GM12878 (cell line): ENCODE data around the gene DUSP10. TPM values are rescaled to one million over a fixed set of nuclear protein-coding genes. Genes with fewer than 3 reads are reported as not detected.

ENCODE experiments used
- ATAC-seq: fragments of 200-7000 bp; cut with Tn5 transposase; 3 replicates; pipeline ENCODE4 v1.9.1; 2020; ENCODE audit warnings: mild to moderate bottlenecking, moderate library complexity
- BruUV-seq: library from RNA; stranded (reverse); fragments of 400-500 nt; replicated peaks from 2 replicates; lab custom pipeline; 2021; lab: Mats Ljungman, UMichigan
- CTCF ChIA-PET: fragments of 300-600 bp; sonication (Branson Sonifier 250); formaldehyde crosslinking; extraction: SDS; loops from one replicate; lab custom pipeline; 2021; ENCODE audit warnings: inconsistent platforms; lab: Yijun Ruan, JAX
- POLR2A ChIA-PET: fragments of 350-600 bp; formaldehyde crosslinking; extraction: SDS; loops from one replicate; lab custom pipeline; 2021; ENCODE audit warnings: inconsistent platforms; lab: Charles Lee
- RAD21 ChIA-PET: fragments of 300-600 bp; sonication (Branson Sonifier 250); formaldehyde crosslinking; loops from one replicate; lab custom pipeline; 2023; ENCODE audit warnings: antibody characterized with exemption; ENCODE audit not compliant: unreplicated experiment; lab: Charles Lee
- SMC1A ChIA-PET: fragments of 300-600 bp; sonication (Branson Sonifier 250); formaldehyde crosslinking; loops from one replicate; lab custom pipeline; 2023; ENCODE audit not compliant: unreplicated experiment, uncharacterized antibody; lab: Charles Lee
- DNase-seq: peaks from one replicate; pipeline ENCODE4 v3.0.0-alpha.2; 2011; ENCODE audit warnings: low read depth, low spot score
- FAIRE-seq: peaks from 3 replicates; lab custom pipeline; 2011; peaks lifted over from hg19 to GRCh38; lab: Jason Lieb, UNC
- H2AFZ ChIP-seq: 2 replicates; pipeline ENCODE4 v1.6.0; 2011; ENCODE audit warnings: low read depth, low read length, control low read depth; ENCODE audit not compliant: control insufficient read depth
- H3K27ac ChIP-seq: 2 replicates; pipeline ENCODE4 v1.5.1; 2011; ENCODE audit warnings: control low read depth; ENCODE audit not compliant: control insufficient read depth, insufficient read depth
- H3K27me3 ChIP-seq, 2 experiments: replicated peaks in 1 of 2; 2 replicates each; pipeline versions ENCODE4 v1.6.0 to v1.6.1; 2011; ENCODE audit warnings: low read length in 1 of 2; ENCODE audit not compliant: control insufficient read depth in 2 of 2, insufficient read depth in 2 of 2
- H3K36me3 ChIP-seq, 2 experiments: 2 replicates each; pipeline ENCODE4 v1.5.1; 2011; ENCODE audit warnings: low read length in 1 of 2; ENCODE audit not compliant: control insufficient read depth in 2 of 2, insufficient read depth in 2 of 2
- H3K4me1 ChIP-seq: 2 replicates; pipeline ENCODE4 v1.6.1; 2011; ENCODE audit warnings: mild to moderate bottlenecking, low read length, moderate library complexity, mixed read lengths; ENCODE audit not compliant: control insufficient read depth, insufficient read depth
- H3K4me2 ChIP-seq: 2 replicates; pipeline ENCODE4 v1.6.0; 2011; ENCODE audit warnings: control low read depth; ENCODE audit not compliant: control insufficient read depth, insufficient read depth
- H3K4me3 ChIP-seq: fragments of 200-600 bp; sonication (generic); 2 replicates; pipeline ENCODE4 v1.5.1; 2016
- H3K79me2 ChIP-seq: 2 replicates; pipeline ENCODE4 v1.6.0; 2011; ENCODE audit warnings: low read length; ENCODE audit not compliant: control insufficient read depth, insufficient read depth
- H3K9ac ChIP-seq: 2 replicates; pipeline ENCODE4 v1.8.0; 2011; ENCODE audit warnings: low read length, control low read depth, mixed read lengths; ENCODE audit not compliant: control insufficient read depth, insufficient read depth
- H3K9me3 ChIP-seq: replicated peaks from 3 replicates; pipeline ENCODE4 v1.5.1; 2011; ENCODE audit warnings: mild to moderate bottlenecking, low read length; ENCODE audit not compliant: control insufficient read depth, insufficient read depth
- H4K20me1 ChIP-seq: 2 replicates; pipeline ENCODE4 v1.6.0; 2011; ENCODE audit not compliant: control insufficient read depth, insufficient read depth
- ATF7 ChIP-seq: fragments of 450-650 bp; IDR thresholded peaks from 2 replicates; pipeline ENCODE4 v1.6.1; 2016; ENCODE audit warnings: low read depth, mild to moderate bottlenecking
- CHD2 ChIP-seq: IDR thresholded peaks from 2 replicates; pipeline ENCODE4 v1.6.1; 2011; ENCODE audit warnings: low read depth, low read length, improper control_type of control experiment, borderline replicate concordance
- YY1 ChIP-seq: IDR thresholded peaks from 2 replicates; pipeline ENCODE4 v1.6.1; 2011; ENCODE audit warnings: low read depth, mild to moderate bottlenecking, low read length
- ZNF592 ChIP-seq: fragments of 450-650 bp; IDR thresholded peaks from 2 replicates; pipeline ENCODE4 v1.6.1; 2017; ENCODE audit warnings: mild to moderate bottlenecking, moderate library complexity
- WGBS: methylation state at CpG from one replicate; pipeline ENCODE4 v1.1.6; 2016; ENCODE audit warnings: low lambda C conversion rate; ENCODE audit not compliant: insufficient replicate concordance, insufficient coverage; ENCODE audit errors: missing lambda C conversion rate; 5-methylcytosine and 5-hydroxymethylcytosine counted together
- in situ Hi-C: fragments of 300-500 bp; cut with MboI; formaldehyde crosslinking; loops from 9 replicates; pipeline ENCODE4 v1.14.3; 2018; ENCODE audit warnings: mixed read lengths
- intact Hi-C: fragments of 100-400 bp; cut with micrococcal nuclease; formaldehyde crosslinking; loops from one replicate; pipeline ENCODE4 v1.14.2; 2022; ENCODE audit not compliant: unreplicated experiment
- polyA plus RNA-seq, 11 experiments: library from polyadenylated mRNA; depleted of rRNA in 4 of 11; unstranded in 6 of 11; stranded (reverse) in 5 of 11; fragments of >200 nt; fragmentation: Nextera tagmentation in 4 of 11; fragmentation: Illumina TruSeq in 1 of 11; extraction: Ambion mirVana in 4 of 11; extraction: Trizol in 1 of 11; gene quantifications; 1 replicate in 1 of 11; 2 replicates in 10 of 11; pipeline versions ENCODE4 v1.2.1 to v1.2.3, GENCODE V29; 2011 to 2016; ENCODE audit warnings: inconsistent platforms in 2 of 11, missing spikeins in 2 of 11, low read depth in 1 of 11
- total RNA-seq, 4 experiments: library from RNA; depleted of rRNA in 3 of 4; stranded (reverse); fragments of >200 nt in 3 of 4; fragmentation: Illumina TruSeq in 1 of 4; extraction: Trizol in 1 of 4; gene quantifications; 2 replicates each; pipeline versions ENCODE4 v1.2.1 to v1.2.3, GENCODE V29; 2013 to 2021
- TF ChIP-seq, protein P1 (sequence below): fragments of 450-650 bp; conservative IDR thresholded peaks from 2 replicates; pipeline ENCODE4 v1.6.1; 2017; ENCODE audit warnings: mild to moderate bottlenecking, moderate library complexity
- TF ChIP-seq, protein P2 (sequence below): fragments of 450-650 bp; IDR thresholded peaks from 2 replicates; pipeline ENCODE4 v1.6.1; 2017; ENCODE audit warnings: mild to moderate bottlenecking, low read depth, inconsistent platforms; ENCODE audit not compliant: poor library complexity, severe bottlenecking
- TF ChIP-seq, protein P3 (sequence below): fragments of 450-650 bp; IDR thresholded peaks from 2 replicates; pipeline ENCODE4 v1.6.1; 2017; ENCODE audit warnings: low read depth, mild to moderate bottlenecking, moderate library complexity

Gene DUSP10
- total and polyA plus RNA-seq, 10 of the 15 experiments (the other 5 are each of a cell fraction or from before 2014, with no cell fraction given) = 20.3 to 38.4 (median 27.8) TPM

- ChIA-PET RAD21 (interaction anchor here (0.6 to 15.1 kb wide), 22 partner anchors 12 to 384 kb away, joined by 3 to 393 read pairs (median 7); partner anchors contain the start of gene DUSP10), SMC1A (interaction anchor here (0.7 to 18.9 kb wide), 43 partner anchors 9 to 387 kb away, joined by 3 to 510 read pairs (median 5); partner anchors contain the start of gene DUSP10), CTCF (interaction anchor here (1.0 to 12.3 kb wide), 10 partner anchors 9 to 235 kb away, joined by 3 to 153 read pairs (median 6); partner anchors contain the start of gene DUSP10), POLR2A (interaction anchor here (0.7 to 13.0 kb wide), 11 partner anchors 11 to 183 kb away, joined by 3 to 203 read pairs (median 7); partner anchors contain the start of gene DUSP10)
- H3K27ac ChIP-seq = peak overlapping the region; percentile 89
- no TSS peak for BruUV-seq
- peaks cover 2% of the 10 kb centered on the region; the same call in 1 of the 2 replicates for H3K79me2 ChIP-seq
- 10% methylated on average over 8 of the region's 8 CpGs for WGBS
- FAIRE-seq (peak; percentile 78), ATAC-seq (peak; percentile 62), DNase-seq (peak; percentile 82)
- no peaks in the 10 kb centered on the region for H3K9me3 ChIP-seq
- H3K36me3 ChIP-seq = no peaks in the 10 kb centered on the region
- no peak overlapping the region; the same call in 1 of the 2 replicates for H2AFZ ChIP-seq
- intact Hi-C loops = loop anchor here (1.0 to 5.0 kb wide), 3 partner anchors 15 to 389 kb away; no protein-coding TSS in a partner anchor
- no peaks in the 10 kb centered on the region for H3K27me3 ChIP-seq
- peak overlapping the region; percentile 64 for H3K4me2 ChIP-seq
- in situ Hi-C loops = no loop called here
- H3K4me1 ChIP-seq = peaks cover 72% of the 10 kb centered on the region
- no peaks in the 10 kb centered on the region for H4K20me1 ChIP-seq
- H3K4me3 ChIP-seq = peak overlapping the region; percentile 45
- peak overlapping the region; percentile 44 for H3K9ac ChIP-seq
- no peak for TF ChIP-seq ATF7
- TF ChIP-seq, protein P1, sequence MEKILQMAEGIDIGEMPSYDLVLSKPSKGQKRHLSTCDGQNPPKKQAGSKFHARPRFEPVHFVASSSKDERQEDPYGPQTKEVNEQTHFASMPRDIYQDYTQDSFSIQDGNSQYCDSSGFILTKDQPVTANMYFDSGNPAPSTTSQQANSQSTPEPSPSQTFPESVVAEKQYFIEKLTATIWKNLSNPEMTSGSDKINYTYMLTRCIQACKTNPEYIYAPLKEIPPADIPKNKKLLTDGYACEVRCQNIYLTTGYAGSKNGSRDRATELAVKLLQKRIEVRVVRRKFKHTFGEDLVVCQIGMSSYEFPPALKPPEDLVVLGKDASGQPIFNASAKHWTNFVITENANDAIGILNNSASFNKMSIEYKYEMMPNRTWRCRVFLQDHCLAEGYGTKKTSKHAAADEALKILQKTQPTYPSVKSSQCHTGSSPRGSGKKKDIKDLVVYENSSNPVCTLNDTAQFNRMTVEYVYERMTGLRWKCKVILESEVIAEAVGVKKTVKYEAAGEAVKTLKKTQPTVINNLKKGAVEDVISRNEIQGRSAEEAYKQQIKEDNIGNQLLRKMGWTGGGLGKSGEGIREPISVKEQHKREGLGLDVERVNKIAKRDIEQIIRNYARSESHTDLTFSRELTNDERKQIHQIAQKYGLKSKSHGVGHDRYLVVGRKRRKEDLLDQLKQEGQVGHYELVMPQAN = no peak
- TF ChIP-seq CHD2 = no peak
- TF ChIP-seq ZNF592 = no peak
- TF ChIP-seq, protein P2, sequence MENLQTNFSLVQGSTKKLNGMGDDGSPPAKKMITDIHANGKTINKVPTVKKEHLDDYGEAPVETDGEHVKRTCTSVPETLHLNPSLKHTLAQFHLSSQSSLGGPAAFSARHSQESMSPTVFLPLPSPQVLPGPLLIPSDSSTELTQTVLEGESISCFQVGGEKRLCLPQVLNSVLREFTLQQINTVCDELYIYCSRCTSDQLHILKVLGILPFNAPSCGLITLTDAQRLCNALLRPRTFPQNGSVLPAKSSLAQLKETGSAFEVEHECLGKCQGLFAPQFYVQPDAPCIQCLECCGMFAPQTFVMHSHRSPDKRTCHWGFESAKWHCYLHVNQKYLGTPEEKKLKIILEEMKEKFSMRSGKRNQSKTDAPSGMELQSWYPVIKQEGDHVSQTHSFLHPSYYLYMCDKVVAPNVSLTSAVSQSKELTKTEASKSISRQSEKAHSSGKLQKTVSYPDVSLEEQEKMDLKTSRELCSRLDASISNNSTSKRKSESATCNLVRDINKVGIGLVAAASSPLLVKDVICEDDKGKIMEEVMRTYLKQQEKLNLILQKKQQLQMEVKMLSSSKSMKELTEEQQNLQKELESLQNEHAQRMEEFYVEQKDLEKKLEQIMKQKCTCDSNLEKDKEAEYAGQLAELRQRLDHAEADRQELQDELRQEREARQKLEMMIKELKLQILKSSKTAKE = no peak
- TF ChIP-seq, protein P3, sequence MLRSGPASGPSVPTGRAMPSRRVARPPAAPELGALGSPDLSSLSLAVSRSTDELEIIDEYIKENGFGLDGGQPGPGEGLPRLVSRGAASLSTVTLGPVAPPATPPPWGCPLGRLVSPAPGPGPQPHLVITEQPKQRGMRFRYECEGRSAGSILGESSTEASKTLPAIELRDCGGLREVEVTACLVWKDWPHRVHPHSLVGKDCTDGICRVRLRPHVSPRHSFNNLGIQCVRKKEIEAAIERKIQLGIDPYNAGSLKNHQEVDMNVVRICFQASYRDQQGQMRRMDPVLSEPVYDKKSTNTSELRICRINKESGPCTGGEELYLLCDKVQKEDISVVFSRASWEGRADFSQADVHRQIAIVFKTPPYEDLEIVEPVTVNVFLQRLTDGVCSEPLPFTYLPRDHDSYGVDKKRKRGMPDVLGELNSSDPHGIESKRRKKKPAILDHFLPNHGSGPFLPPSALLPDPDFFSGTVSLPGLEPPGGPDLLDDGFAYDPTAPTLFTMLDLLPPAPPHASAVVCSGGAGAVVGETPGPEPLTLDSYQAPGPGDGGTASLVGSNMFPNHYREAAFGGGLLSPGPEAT = no peak
- no peak for TF ChIP-seq YY1
Measured at GRCh38 chr1:221778535-221779142, 36.8 kb upstream of the DUSP10 start.
